Heart right ventricle (tissue), 16 donors: ENCODE data around the gene NLRC5. TPM values are rescaled to one million over a fixed set of nuclear protein-coding genes. Genes with fewer than 3 reads are reported as not detected.

Experiments
- ATAC-seq, 8 donors: fragments of 200-7000 bp; cut with Tn5 transposase; one replicate each; pipeline ENCODE4 v1.9.1; 2020; ENCODE audit warnings: mild to moderate bottlenecking in 8 of 8, moderate library complexity in 8 of 8, moderate number of reproducible peaks in 1 of 8
- DNase-seq, 2 donors: peaks; one replicate each; pipeline ENCODE4 v3.0.0-alpha.2; 2020
- H3K27ac ChIP-seq, 10 donors: fragments of 200-600 bp; sonication (generic) in 2 of 10; one replicate each; pipeline versions ENCODE4 v1.5.0 to v1.8.0; 2020 to 2022; ENCODE audit warnings: mild to moderate bottlenecking in 3 of 10
- H3K27me3 ChIP-seq, 7 donors: fragments of 200-600 bp; one replicate each; pipeline ENCODE4 v1.8.0; 2021 to 2022; ENCODE audit warnings: mild to moderate bottlenecking in 2 of 7
- H3K36me3 ChIP-seq, 9 donors: fragments of 200-600 bp; sonication (generic) in 1 of 9; one replicate each; pipeline versions ENCODE4 v1.5.0 to v1.8.0; 2020 to 2022; ENCODE audit warnings: mild to moderate bottlenecking in 2 of 9
- H3K4me1 ChIP-seq, 9 donors: fragments of 200-600 bp; sonication (generic) in 1 of 9; one replicate each; pipeline versions ENCODE4 v1.5.0 to v1.8.0; 2020 to 2022; ENCODE audit warnings: mild to moderate bottlenecking in 4 of 9
- H3K4me3 ChIP-seq, 10 donors: fragments of 200-600 bp; sonication (generic) in 2 of 10; one replicate each; pipeline versions ENCODE4 v1.5.0 to v1.8.0; 2020 to 2022; ENCODE audit warnings: mild to moderate bottlenecking in 7 of 10, moderate library complexity in 2 of 10
- H3K9me3 ChIP-seq, 11 donors: fragments of 200-600 bp in 10 of 11; sonication (generic) in 2 of 11; one replicate each; pipeline versions ENCODE4 v1.5.0 to v1.8.0; 2013 to 2022; ENCODE audit warnings: mild to moderate bottlenecking in 2 of 11, control low read depth in 1 of 11, moderate library complexity in 1 of 11
- WGBS, 2 donors: extraction: QIAGEN DNeasy Blood & Tissue Kit; methylation state at CpG; one replicate each; pipeline ENCODE4 v1.1.7; 2013; ENCODE audit warnings: inconsistent platforms in 1 of 2; 5-methylcytosine and 5-hydroxymethylcytosine counted together
- intact Hi-C, 10 donors: fragments of 100-400 bp; cut with DNase I; formaldehyde crosslinking; loops; one replicate each; pipeline versions ENCODE4 v1.11.1 to v1.14.2; 2022
- polyA plus RNA-seq, 2 donors: library from polyadenylated mRNA; stranded (reverse); fragments of 200-250 nt; gene quantifications; one replicate each; pipeline ENCODE4 v1.2.3, GENCODE V29; 2013
- total RNA-seq, 10 donors: library from RNA; stranded (reverse); fragmentation: NEBNext Ultra II Directional in 3 of 10; extraction: Animal tissue kit (Norgen Biotek cat#: 25700) in 3 of 10; gene quantifications; one replicate each; pipeline versions ENCODE4 v1.2.1 to v1.2.4, GENCODE V29; 2021 to 2023
- TF ChIP-seq, protein P1 (sequence below), 9 donors: fragments of 200-600 bp; sonication (generic) in 2 of 9; IDR thresholded peaks; one replicate each; pipeline versions ENCODE4 v1.5.0 to v1.8.0; 2021 to 2022; ENCODE audit warnings: antibody characterized with exemption in 9 of 9, mild to moderate bottlenecking in 5 of 9, moderate library complexity in 1 of 9
- donor health status: Arrhythmogenic right ventricular cardiomyopathy.
- donor health status: ischemic (EF 13 %, LVEDD 7.1; RV severe dilation, severe dysfunction).
- donor health status: healthy with polysubstance abuse.
- donor health status: DM: no; HTN: yes; CAD: no.
- donor health status: DM: no; HTN: no; CAD: no.
- donor health status: ischemic (EF 25% LVEDD 6.9; RV normal size, moderate dysfunction).
- donor health status: ischemic (EF 25% LVEDD 5.7; RV mildly dilated, moderate dysfunction).
- donor health status: healthy.
- donor health status: DM: yes; HTN: yes; CAD: no.
- donor health status: Ischemic cardiomyopathy.
- donor health status: ischemic (EF 35%, LVEDD 5.7; RV mildly dilated, moderate dysfunction).
- donor health status: nonischemic (EF 11% LVEDD 7.7; RV severe dilation, severe dysfunction).
- donor health status: DM: yes; HTN: yes; CAD: no.
- donor health status: PGD.
- donor health status: ischemic (EF 29% LVEDD 5.4; RV normal size, mild dysfunction).
- donor health status: nonischemic (EF 23%, LVEDD 6.1; RV moderate dilation, normal function).

Gene NLRC5
- total and polyA plus RNA-seq, 12 donors, result 6.2 to 49.6 (median 13.5) TPM

DNA sequence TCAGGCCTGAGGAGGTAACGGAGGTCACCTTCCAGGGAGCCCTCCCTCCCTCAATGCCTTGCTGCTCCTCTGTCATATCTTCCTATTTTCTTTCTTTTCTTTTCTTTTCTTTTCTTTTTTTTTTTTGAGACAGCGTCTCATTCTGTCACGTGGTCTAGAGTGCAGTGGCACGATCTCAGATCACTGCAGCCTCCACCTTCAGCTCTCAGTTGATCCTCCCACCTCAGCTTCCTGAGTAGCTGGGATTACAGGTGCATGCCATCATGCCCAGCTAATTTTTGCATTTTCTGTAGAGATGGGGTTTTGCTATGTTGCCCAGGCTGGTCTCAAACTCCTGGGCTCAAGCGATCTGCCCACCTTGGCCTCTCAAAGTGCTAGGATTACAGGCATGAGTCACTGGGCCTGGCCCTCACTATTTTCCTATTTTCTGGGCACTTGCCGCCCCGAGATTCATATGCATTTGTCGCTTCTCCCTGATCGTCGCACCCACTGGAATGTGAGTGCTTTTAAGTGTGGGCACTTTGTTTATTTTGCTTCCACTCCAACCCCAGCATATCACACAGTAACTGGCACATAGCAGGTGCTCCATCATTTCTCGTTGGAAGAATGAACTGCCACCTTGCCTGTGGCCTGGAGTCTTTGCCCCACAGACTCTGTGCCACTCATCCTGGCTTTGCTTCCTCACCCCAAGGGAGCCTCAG, 134.8 kb downstream of the NLRC5 start:
- Histone ChIP-seq H3K36me3 (peaks cover 0 to 96% (median 10%) of the 10 kb centered on the region in 9 donors), H3K27ac (peak overlapping the region in 1 of 10 donors; percentile 8), H3K4me3 (no peak overlapping the region), H3K9me3 (no peaks in the 10 kb centered on the region), H3K27me3 (no peaks in the 10 kb centered on the region), H3K4me1 (peaks cover 0 to 11% (median 0%) of the 10 kb centered on the region in 9 donors)
- no peak for ATAC-seq
- intact Hi-C loops, result no loop called here
- DNase-seq, result no peak
- TF ChIP-seq, protein P1, sequence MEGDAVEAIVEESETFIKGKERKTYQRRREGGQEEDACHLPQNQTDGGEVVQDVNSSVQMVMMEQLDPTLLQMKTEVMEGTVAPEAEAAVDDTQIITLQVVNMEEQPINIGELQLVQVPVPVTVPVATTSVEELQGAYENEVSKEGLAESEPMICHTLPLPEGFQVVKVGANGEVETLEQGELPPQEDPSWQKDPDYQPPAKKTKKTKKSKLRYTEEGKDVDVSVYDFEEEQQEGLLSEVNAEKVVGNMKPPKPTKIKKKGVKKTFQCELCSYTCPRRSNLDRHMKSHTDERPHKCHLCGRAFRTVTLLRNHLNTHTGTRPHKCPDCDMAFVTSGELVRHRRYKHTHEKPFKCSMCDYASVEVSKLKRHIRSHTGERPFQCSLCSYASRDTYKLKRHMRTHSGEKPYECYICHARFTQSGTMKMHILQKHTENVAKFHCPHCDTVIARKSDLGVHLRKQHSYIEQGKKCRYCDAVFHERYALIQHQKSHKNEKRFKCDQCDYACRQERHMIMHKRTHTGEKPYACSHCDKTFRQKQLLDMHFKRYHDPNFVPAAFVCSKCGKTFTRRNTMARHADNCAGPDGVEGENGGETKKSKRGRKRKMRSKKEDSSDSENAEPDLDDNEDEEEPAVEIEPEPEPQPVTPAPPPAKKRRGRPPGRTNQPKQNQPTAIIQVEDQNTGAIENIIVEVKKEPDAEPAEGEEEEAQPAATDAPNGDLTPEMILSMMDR (IDR thresholded peaks at IDR 0.05), result no peak
- WGBS, 2 donors, result 85 to 88% methylated on average over 11 of the region's 11 CpGs

DNA sequence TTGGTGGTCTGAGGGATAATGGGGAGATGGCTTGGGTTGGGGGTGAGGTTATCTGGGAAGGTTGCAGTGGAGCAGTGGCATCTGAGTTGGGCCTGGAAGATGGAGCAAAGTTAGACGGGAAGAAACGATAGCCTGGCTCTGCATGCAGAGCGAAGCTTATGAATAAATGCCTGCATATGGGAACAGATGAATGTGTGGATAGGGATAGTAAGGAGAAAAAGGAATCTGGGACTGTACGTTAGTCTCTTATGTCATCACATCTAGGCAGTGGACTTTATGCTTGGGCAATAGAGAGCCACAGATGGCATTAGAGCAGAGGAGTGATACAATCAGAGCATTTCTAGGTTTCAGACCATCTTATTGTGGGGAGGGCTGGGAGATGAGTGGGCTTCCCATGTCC, 136.0 kb downstream of the NLRC5 start:
- peaks cover 0 to 89% (median 9%) of the 10 kb centered on the region in 9 donors for H3K36me3 ChIP-seq
- intact Hi-C loops, result no loop called here

DNA sequence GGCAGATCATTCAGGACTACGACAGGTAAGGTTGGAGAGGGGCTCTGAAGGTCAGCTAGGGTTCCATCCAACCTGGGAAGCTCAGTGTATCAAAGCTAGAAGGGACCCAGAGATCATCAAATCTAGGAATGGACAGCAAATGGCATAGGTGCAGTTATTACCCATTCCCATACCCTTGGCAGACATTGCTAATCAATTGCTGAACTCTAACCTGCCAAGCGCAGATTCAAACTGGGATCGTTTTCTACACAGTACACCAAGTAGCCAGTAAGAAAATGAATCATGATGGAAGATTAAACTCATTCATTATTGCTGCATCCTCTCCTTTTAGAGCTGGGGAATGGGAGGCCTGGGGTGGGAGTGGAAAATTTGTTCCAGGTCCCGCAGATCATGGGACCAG, 136.6 kb downstream of the NLRC5 start:
- Histone ChIP-seq H3K9me3 (no peaks in the 10 kb centered on the region), H3K4me1 (peaks cover 0 to 11% (median 0%) of the 10 kb centered on the region in 9 donors), H3K27me3 (no peaks in the 10 kb centered on the region), H3K4me3 (no peak overlapping the region), H3K36me3 (peaks cover 0 to 83% (median 9%) of the 10 kb centered on the region in 9 donors), H3K27ac (no peak overlapping the region)
- DNase-seq (no peak), ATAC-seq (no peak)
- WGBS, 2 donors, result 96 to 99% methylated on average over 4 of the region's 4 CpGs
- TF ChIP-seq, protein P1 (IDR thresholded peaks at IDR 0.05), result no peak
- intact Hi-C loops, result no loop called here

More for the DNA sequence above, 136.0 kb downstream of the NLRC5 start:
- DNase-seq (no peak), ATAC-seq (no peak)
- Histone ChIP-seq H3K27ac (no peak overlapping the region), H3K9me3 (no peaks in the 10 kb centered on the region), H3K4me1 (peaks cover 0 to 11% (median 0%) of the 10 kb centered on the region in 9 donors), H3K4me3 (no peak overlapping the region), H3K27me3 (no peaks in the 10 kb centered on the region)
- 96 to 98% methylated on average over 4 of the region's 4 CpGs for WGBS, 2 donors
- TF ChIP-seq, protein P1 (IDR thresholded peaks at IDR 0.05), result no peak

DNA sequence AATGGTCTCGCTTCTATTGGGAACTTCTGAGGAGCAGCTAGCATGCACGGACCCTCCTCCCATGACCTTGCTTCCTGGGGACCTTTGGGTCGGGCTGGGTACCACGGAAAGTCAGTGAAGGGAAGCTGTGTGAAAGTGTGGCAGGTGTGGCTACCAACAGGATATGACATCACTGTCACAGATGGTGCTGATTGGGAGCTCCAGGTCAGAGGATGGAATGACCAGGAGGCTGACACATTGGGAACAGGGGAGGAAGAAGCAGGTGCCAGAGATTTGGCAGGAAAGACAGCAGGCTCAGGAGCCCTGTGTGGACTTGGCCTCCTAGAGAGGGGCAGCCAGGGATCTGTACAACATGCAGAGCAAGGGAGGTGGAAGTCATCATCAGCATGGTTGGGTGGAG, 137.1 kb downstream of the NLRC5 start:
- Histone ChIP-seq H3K4me3 (no peak overlapping the region), H3K27ac (no peak overlapping the region), H3K4me1 (peaks cover 0 to 11% (median 0%) of the 10 kb centered on the region in 9 donors), H3K36me3 (peaks cover 0 to 82% (median 9%) of the 10 kb centered on the region in 9 donors), H3K27me3 (no peaks in the 10 kb centered on the region), H3K9me3 (no peaks in the 10 kb centered on the region)
- 80 to 84% methylated on average over 4 of the region's 4 CpGs for WGBS, 2 donors
- DNase-seq (no peak), ATAC-seq (no peak)
- TF ChIP-seq, protein P1 (IDR thresholded peaks at IDR 0.05), result no peak
- intact Hi-C loops, result no loop called here
